ENCODE data around the gene STK39.

Gene STK39

DNA sequence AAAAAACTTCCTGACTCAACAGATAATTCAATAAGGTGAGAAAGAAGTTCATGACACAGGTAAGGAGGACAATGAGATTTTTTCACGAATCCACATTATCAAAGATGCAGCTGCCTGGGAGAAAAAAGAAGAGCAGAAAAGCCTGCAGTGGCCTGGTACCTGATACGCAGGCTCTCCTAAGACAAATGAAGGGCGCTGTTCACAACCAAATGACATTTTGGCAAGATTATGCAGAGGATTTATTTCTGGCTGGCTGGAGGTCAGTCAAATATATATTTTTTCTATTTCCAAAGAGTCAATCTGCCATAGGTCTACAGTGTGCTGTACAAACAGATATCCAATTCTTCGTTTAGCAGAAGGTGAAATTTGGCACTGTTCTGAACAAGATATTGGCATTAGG lies 257.3 kb downstream of the STK39 start:
- TF ChIP-seq, protein P1, sequence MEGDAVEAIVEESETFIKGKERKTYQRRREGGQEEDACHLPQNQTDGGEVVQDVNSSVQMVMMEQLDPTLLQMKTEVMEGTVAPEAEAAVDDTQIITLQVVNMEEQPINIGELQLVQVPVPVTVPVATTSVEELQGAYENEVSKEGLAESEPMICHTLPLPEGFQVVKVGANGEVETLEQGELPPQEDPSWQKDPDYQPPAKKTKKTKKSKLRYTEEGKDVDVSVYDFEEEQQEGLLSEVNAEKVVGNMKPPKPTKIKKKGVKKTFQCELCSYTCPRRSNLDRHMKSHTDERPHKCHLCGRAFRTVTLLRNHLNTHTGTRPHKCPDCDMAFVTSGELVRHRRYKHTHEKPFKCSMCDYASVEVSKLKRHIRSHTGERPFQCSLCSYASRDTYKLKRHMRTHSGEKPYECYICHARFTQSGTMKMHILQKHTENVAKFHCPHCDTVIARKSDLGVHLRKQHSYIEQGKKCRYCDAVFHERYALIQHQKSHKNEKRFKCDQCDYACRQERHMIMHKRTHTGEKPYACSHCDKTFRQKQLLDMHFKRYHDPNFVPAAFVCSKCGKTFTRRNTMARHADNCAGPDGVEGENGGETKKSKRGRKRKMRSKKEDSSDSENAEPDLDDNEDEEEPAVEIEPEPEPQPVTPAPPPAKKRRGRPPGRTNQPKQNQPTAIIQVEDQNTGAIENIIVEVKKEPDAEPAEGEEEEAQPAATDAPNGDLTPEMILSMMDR (IDR thresholded peaks at IDR 0.05; ENCODE audit: low read length, missing control alignments), result no peak
- no peak overlapping the region for H3K4me3 ChIP-seq (replicated peaks; ENCODE audit: low read depth, low read length)
- DNase-seq (ENCODE audit: low read depth), result no peak

DNA sequence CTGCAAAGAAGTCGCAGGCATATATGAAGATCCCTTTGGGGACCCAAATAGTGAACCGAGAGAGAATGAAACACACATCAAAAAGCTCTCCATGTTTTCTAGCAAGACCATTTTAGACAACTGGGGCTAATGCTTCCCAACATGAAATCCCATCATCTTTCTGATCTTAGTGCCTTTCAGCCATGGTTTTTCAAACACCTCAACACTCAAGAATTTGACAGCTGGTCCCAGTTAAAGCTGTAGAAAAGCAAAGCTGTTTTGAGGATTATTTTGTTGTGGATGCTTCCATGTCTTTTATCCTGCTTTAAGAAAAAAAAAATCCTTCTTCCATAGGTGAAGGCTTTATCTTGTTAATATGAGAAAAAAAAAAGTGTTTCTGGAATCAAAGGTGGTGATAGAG lies 259.1 kb downstream of the STK39 start:
- DNase-seq (ENCODE audit: low read depth), result no peak
- H3K4me3 ChIP-seq (replicated peaks; ENCODE audit: low read depth, low read length), result no peak overlapping the region
- TF ChIP-seq, protein P1 (IDR thresholded peaks at IDR 0.05; ENCODE audit: low read length, missing control alignments), result no peak

DNA sequence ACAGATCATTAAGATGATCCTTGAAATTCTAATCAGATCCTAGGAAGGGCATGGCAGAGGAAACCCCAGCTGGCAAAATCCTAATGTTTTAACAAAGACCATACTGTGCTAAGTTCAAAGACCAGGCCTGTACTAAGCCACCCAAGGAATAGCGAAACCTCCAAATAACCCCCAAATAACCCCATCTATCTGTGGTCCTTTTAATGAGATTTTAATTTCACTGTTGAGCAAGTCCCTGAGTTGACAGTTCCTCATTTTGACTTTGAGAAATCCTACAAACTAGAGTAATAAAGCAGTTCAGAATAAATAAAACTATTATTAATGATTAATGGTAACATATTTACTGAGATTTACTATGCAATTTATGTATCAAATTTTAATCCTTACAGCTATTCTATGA lies 259.8 kb downstream of the STK39 start:
- no peak for DNase-seq (ENCODE audit: low read depth)
- H3K4me3 ChIP-seq (replicated peaks; ENCODE audit: low read depth, low read length), result no peak overlapping the region
- TF ChIP-seq, protein P1 (IDR thresholded peaks at IDR 0.05; ENCODE audit: low read length, missing control alignments), result no peak

DNA sequence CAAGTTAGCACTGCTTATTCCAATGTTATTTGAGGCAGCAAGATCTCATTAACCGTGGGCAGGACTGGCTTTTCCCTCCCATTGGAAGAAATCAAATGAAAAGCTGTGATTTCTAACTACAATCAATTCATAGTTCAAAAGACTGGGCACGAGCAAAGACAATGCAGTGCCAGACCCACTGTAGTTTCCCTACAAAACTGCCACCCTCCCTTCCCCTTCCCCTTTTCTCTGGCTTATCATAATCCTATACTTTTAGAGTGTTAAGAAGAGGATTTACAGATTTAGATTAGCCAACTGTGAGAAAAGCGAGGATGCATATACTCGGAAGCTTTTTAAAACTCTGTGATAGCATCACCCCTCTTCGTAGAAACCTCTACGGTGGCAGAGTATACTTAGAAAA lies 260.4 kb downstream of the STK39 start:
- DNase-seq (ENCODE audit: low read depth), result no peak
- TF ChIP-seq, protein P1 (IDR thresholded peaks at IDR 0.05; ENCODE audit: low read length, missing control alignments), result no peak
- no peak overlapping the region for H3K4me3 ChIP-seq (replicated peaks; ENCODE audit: low read depth, low read length)

DNA sequence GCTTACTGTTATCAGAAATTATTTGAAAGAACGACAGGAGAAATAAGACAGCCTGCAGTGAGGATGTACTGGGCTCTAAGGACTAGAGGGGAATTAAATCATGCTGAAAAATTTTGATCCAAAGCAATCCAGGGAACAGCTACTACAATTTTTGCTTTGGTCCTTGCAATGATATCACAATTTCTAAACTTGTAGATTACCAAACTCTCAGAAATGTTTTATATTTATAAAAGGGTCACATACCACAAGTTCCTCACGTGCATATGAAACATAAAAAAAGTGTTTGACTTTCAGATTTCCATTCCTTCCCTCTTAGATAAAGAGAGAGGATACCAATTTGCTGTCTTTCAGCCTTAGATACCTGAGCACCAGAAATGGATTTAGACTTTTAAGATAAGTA lies 261.2 kb downstream of the STK39 start:
- no peak for DNase-seq (ENCODE audit: low read depth)
- TF ChIP-seq, protein P1 (IDR thresholded peaks at IDR 0.05; ENCODE audit: low read length, missing control alignments), result no peak
- no peak overlapping the region for H3K4me3 ChIP-seq (replicated peaks; ENCODE audit: low read depth, low read length)

DNA sequence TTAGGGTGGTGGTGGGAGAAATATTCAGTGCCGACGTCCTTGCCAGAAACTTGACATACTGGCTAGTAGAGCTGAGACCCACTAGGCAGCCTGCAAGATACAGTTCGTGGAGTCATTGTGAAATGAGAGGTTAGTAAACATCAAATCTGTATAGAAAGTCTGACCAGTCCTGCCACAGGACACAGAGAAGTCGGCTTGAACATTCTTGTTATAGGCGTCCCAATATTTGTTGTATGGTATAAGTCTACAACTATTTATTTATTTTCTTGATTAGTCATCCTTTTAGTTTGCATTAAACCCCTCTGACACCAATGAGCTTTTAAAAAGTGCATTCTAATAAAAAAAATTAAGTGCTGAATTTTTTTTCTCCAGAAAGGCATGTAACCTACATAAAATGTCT lies 265.4 kb downstream of the STK39 start:
- DNase-seq (ENCODE audit: low read depth), result no peak
- TF ChIP-seq, protein P1 (IDR thresholded peaks at IDR 0.05; ENCODE audit: low read length, missing control alignments), result no peak
- H3K4me3 ChIP-seq (replicated peaks; ENCODE audit: low read depth, low read length), result no peak overlapping the region

DNA sequence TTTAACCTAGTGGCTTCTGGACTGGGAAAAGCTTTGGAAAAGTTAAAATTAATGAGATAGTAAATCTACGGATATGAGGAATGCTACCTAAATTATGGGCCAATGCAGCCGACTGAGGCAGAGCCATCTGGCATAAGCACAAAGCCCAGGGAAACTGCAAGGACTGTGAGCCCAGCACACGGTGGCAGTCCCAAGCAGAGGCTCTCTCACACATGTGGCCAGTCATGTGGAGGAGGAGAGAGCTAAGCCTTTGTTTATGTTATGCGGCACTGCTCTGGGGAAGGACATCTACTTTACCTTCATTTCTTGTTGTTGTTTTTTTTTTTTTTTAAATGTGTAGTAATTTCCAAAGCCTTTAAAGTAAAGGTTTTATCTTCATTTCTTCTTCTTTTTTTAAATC lies 267.0 kb downstream of the STK39 start:
- DNase-seq (ENCODE audit: low read depth), result no peak
- no peak overlapping the region for H3K4me3 ChIP-seq (replicated peaks; ENCODE audit: low read depth, low read length)
- TF ChIP-seq, protein P1 (IDR thresholded peaks at IDR 0.05; ENCODE audit: low read length, missing control alignments), result no peak
